Kidney (tissue), 14 donors: Measurements from ENCODE around the gene BCAS3. TPM values are rescaled to one million over a fixed set of nuclear protein-coding genes. Genes with fewer than 3 reads are reported as not detected.

Experiments used
- DNase-seq, 5 donors: peaks; one replicate each; pipeline ENCODE4 v3.0.0-alpha.2; 2013 to 2020
- FAIRE-seq: peaks from 2 replicates; lab custom pipeline; 2012; peaks lifted over from hg19 to GRCh38; lab: Jason Lieb, UNC
- H3K27ac ChIP-seq, 2 donors: one replicate each; pipeline ENCODE4 v1.7.0; 2013; ENCODE audit warnings: low read depth in 2 of 2, low read length in 2 of 2, inconsistent platforms in 1 of 2
- H3K27me3 ChIP-seq: one replicate; pipeline ENCODE4 v1.7.1; 2013; ENCODE audit warnings: low read length, inconsistent platforms; ENCODE audit not compliant: control insufficient read depth, insufficient read depth
- H3K36me3 ChIP-seq, 3 donors: one replicate each; pipeline versions ENCODE4 v1.7.0 to v1.7.1; 2013; ENCODE audit warnings: low read length in 3 of 3, control low read depth in 1 of 3, inconsistent platforms in 1 of 3; ENCODE audit not compliant: insufficient read depth in 3 of 3, control insufficient read depth in 2 of 3
- H3K4me1 ChIP-seq, 3 donors: one replicate each; pipeline versions ENCODE4 v1.7.0 to v1.7.1; 2013; ENCODE audit warnings: low read length in 3 of 3, inconsistent platforms in 1 of 3, low read depth in 1 of 3; ENCODE audit not compliant: control insufficient read depth in 2 of 3, insufficient read depth in 2 of 3
- H3K4me3 ChIP-seq, 3 donors: one replicate each; pipeline versions ENCODE4 v1.7.0 to v1.8.1; 2013; ENCODE audit warnings: low read length in 3 of 3, control low read depth in 1 of 3, inconsistent platforms in 1 of 3
- H3K9ac ChIP-seq, 3 donors: one replicate each; pipeline versions ENCODE4 v1.7.0 to v1.7.1; 2013; ENCODE audit warnings: low read length in 3 of 3, control low read depth in 1 of 3, inconsistent platforms in 1 of 3
- H3K9me3 ChIP-seq, 3 donors: one replicate each; pipeline versions ENCODE4 v1.7.0 to v1.7.1; 2013; ENCODE audit warnings: low read length in 3 of 3, control low read depth in 1 of 3, inconsistent platforms in 1 of 3; ENCODE audit not compliant: control insufficient read depth in 2 of 3, insufficient read depth in 1 of 3
- intact Hi-C: fragments of 100-400 bp; cut with DNase I; formaldehyde crosslinking; loops from one replicate; pipeline ENCODE4 v1.11.1; 2022
- polyA plus RNA-seq: library from polyadenylated mRNA; stranded (reverse); fragments of 350-450 nt; fragmentation: Illumina TruSeq; extraction: RNeasy Lipid Tissue Mini Kit (QIAGEN cat#74804); gene quantifications from one replicate; pipeline ENCODE4 v1.2.3, GENCODE V29; 2014; ENCODE audit warnings: low read depth, low replicate concordance; ENCODE audit not compliant: insufficient read depth
- total RNA-seq: library from RNA; stranded (reverse); fragmentation: NEBNext Ultra II Directional; extraction: Animal tissue kit (Norgen Biotek cat#: 25700); gene quantifications from one replicate; pipeline ENCODE4 v1.2.1, GENCODE V29; 2021
- TF ChIP-seq, protein P1 (sequence below): IDR thresholded peaks from 3 replicates; pipeline ENCODE4 v1.5.1; 2012; ENCODE audit warnings: mild to moderate bottlenecking, moderate library complexity, borderline replicate concordance; ENCODE audit not compliant: insufficient read depth; ENCODE audit errors: extremely low read depth
- donor health status: control.
- donor health status: control.
- donor health status: control.
- donor health status: control.
- donor health status: control.
- donor health status: DM: yes; HTN: yes; CAD: no.
- donor health status: Normal renal cell carcinoma (clear cell type).

The BCAS3 gene
- total and polyA plus RNA-seq, 2 donors from 2014 or later, result 18.3 to 44.1 TPM

DNA sequence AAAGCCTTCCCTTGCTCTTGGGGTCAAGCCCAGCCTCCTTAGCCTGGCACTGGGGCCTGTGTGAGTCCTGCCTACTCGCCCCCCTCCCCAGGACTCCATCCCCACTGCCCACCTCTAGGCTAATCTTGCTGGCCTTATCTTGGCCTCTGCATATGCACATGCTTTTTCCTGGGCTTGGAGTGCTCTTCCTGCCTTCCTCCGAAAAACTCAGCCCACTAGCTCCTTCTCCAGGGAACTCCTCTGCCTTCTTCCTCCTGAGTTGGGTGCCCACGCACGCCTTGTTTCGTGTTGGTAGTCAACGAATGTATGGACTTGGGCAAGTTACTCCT is 738.5 kb downstream of the BCAS3 start:
- H3K4me1 ChIP-seq, result peaks cover 0 to 7% (median 6%) of the 10 kb centered on the region in 3 donors
- no peaks in the 10 kb centered on the region for H3K9me3 ChIP-seq
- H3K9ac ChIP-seq, result no peak overlapping the region
- no peak overlapping the region for H3K4me3 ChIP-seq
- TF ChIP-seq, protein P1, sequence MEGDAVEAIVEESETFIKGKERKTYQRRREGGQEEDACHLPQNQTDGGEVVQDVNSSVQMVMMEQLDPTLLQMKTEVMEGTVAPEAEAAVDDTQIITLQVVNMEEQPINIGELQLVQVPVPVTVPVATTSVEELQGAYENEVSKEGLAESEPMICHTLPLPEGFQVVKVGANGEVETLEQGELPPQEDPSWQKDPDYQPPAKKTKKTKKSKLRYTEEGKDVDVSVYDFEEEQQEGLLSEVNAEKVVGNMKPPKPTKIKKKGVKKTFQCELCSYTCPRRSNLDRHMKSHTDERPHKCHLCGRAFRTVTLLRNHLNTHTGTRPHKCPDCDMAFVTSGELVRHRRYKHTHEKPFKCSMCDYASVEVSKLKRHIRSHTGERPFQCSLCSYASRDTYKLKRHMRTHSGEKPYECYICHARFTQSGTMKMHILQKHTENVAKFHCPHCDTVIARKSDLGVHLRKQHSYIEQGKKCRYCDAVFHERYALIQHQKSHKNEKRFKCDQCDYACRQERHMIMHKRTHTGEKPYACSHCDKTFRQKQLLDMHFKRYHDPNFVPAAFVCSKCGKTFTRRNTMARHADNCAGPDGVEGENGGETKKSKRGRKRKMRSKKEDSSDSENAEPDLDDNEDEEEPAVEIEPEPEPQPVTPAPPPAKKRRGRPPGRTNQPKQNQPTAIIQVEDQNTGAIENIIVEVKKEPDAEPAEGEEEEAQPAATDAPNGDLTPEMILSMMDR, result no peak
- no peaks in the 10 kb centered on the region for H3K36me3 ChIP-seq
- no peak for FAIRE-seq
- H3K27ac ChIP-seq, result no peak overlapping the region
- H3K27me3 ChIP-seq, result no peaks in the 10 kb centered on the region
- peak in 1 of 5 donors; percentile 19 for DNase-seq
- intact Hi-C loops, result loop anchor here (10.0 kb wide), 1 partner anchor 429 kb away; no protein-coding TSS in a partner anchor

DNA sequence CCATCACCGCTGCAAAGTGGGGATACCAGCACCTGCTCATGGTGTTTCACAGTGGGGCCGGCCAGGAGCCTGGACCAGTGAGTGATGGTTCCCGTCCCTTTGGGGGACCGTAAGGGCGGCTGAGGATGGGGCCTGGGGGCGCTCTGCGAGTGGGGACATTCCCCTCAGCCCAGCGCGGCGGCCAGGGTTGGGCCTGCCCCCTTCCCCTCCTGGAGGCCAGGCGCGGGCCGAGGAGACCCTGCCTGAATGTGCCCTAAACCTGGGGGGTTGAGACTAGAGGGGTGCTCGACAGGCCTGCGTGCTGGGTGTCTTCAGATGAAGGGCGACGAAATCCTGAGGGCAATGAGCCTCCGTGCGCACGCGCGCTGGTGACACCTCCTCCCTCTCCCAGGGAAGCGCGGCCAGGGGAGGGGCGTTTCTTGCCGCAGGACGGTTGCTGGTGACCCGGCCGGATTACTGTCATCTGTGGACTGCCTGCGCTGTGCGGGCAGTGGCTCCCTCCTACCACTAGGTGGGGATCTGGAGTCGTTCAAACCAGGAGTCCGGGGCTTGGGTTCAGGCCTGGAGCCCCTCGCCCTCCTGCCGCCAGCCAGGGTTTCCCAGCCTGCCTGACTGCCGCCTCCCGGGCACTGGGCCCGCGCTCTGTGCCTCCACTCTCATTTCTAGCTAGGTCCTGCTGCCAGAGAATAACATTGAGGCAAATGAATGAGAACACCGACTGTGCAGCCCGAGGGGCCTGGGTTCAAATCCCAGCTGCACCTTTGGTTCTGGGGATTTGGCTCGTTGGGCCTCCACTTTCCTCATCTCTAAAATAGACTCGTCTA is 739.1 kb downstream of the BCAS3 start:
- intact Hi-C loops, result loop anchor here (10.0 kb wide), 1 partner anchor 428 kb away; no protein-coding TSS in a partner anchor
- H3K27me3 ChIP-seq, result peaks cover 2% of the 10 kb centered on the region
- no peaks in the 10 kb centered on the region for H3K9me3 ChIP-seq
- H3K9ac ChIP-seq, result no peak overlapping the region
- DNase-seq, result peak; percentile 95 to 96 (median 96)
- peaks cover 0 to 6% (median 6%) of the 10 kb centered on the region in 3 donors for H3K4me1 ChIP-seq
- no peak for FAIRE-seq
- TF ChIP-seq, protein P1, result peak; percentile 96
- H3K36me3 ChIP-seq, result no peaks in the 10 kb centered on the region
- H3K4me3 ChIP-seq, result peak overlapping the region in 2 of 3 donors; percentile 6 to 43
- H3K27ac ChIP-seq, result no peak overlapping the region

- Histone ChIP-seq H3K27me3 (peaks cover 2% of the 10 kb centered on the region), H3K4me1 (peaks cover 0 to 6% (median 2%) of the 10 kb centered on the region in 3 donors), H3K9ac (no peak overlapping the region), H3K9me3 (no peaks in the 10 kb centered on the region), H3K27ac (no peak overlapping the region), H3K4me3 (no peak overlapping the region), H3K36me3 (no peaks in the 10 kb centered on the region)
- FAIRE-seq, result no peak
- intact Hi-C loops, result loop anchor here (10.0 kb wide), 1 partner anchor 426 kb away; no protein-coding TSS in a partner anchor
- no peak for DNase-seq
- TF ChIP-seq, protein P1, result no peak
Measured at GRCh38 chr17:61418449-61418848, 740.8 kb downstream of the BCAS3 start.
